ENCODE data around the gene ERCC1. TPM values are rescaled to one million over a fixed set of nuclear protein-coding genes. Genes with fewer than 3 reads are reported as not detected.

ERCC1 gene
- polyA plus RNA-seq, 1 donor, result 73.9 TPM

DNA sequence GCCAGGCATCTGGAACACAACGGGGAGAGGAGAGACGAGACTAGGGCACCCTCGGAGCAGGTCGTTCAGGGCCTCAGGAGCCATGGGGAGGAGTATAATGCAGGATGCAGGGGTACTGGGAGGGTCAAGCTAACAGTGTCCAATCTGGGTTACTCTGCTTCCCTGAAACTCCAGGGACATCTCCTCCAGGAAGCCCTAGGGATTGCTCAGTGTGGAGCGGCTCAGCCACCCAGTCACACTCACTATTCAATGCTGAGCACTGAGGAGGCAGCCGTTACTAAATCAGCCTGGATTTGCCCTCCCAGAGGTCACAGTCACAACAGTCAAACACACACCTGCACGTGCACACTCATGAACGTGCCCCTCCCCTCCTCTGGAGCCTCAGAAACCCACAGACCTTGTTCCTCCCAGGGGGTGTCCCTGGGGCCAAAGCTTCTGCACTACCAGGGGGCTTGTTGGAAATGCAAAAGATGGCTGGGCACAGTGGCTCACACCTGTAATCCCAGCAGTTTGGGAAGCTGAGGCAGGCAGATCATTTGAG lies 37.2 kb upstream of the ERCC1 start:
- no peak for DNase-seq

DNA sequence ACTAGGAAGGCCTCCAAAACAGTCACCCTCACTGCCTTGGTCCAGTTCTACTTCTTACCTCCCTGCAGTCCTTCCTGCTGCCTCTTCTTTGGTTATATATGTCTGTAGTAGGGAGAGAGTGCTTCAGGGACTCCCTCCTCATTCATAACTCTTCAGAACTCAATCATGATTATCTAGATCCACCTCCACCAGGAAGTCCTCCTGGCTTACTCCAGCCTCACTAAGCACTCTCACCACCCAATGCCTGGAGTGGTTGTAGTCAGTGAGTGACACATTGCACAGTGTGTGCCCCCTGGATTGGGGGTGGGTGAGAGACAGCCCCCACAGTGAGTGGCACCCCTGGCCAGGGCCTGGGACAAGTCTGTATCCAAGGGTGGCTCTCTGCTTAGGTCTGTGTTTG lies 34.1 kb upstream of the ERCC1 start:
- DNase-seq, result no peak

DNA sequence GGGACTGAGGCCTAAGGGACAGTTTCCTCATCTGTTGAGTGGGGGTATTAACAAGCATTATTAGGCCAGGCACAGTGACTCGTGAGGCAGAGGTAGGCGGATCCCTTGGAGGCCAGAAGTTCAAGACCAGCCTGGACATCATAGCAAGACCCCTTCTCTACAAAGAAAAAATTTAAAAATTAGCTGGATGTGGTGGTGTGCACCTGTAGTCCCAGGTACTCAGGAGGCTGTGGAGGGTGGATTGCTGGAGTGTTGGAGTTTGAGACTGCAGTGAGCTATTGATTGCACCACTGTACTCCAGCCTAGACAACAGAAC lies 32.7 kb upstream of the ERCC1 start:
- no peak for DNase-seq

DNA sequence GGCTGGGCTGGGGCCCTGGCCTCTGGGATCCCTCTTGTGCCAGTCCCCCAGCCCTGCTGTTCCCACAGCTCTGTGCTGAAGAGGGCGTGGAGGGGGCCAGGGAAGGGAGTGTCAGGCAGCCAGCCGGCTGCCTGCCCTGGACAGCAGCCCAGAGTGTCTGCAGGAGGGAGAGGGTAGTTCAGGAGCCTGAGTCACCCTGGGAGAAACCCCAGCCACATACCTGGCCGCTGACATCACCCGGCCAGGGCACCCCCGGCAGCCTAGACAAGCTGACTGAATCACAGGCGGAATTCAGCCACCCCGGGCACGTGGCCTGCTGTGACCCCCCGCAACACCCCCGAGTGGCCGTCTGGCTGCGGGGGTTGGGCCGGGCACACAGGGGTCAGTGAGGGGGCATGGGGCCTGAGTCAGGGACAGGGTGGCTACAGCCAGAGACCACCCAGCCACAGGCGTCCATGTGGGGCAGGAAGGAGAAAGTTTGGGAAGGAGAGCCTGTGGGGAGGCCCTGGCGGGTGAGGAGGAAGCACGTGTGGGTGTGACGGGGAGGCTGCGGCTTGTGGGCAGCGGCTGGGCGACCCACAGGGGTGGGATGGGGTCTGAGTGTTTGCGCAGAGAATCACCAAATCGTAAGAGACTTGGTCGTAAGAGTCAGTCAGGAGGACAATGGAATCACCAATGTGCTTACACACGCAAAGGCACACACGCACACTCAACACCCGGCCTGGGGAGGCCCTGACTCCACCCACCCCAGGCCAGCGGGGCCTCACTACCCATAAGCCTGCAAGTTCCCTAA lies 32.2 kb upstream of the ERCC1 start:
- peak; percentile 86 for DNase-seq

DNA sequence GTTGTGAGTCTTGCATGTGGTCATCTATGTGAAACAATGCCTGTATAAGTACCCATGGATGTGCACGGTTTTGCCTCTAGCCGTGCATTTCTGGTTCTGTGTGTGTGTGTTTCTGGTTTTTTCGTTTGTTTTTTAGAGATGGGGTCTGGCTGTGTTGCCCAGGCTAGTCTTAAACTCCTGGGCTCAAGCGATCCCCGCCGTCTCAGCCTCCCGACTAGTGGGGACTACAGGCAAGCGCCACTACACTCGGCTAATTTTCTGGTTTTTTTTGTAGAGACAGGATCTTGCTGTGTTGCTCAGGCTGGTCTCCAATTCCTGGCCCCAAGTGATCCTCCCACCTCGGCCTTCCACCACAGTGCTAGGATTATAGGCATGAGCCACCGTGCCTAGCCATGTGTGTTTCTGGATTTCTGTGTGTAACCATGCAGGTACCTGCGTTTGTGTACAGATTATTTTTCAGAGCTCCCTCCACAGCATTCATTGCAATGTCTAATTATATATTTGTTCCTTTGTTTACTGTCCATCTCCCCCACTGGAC lies 28.2 kb upstream of the ERCC1 start:
- no peak for DNase-seq

DNA sequence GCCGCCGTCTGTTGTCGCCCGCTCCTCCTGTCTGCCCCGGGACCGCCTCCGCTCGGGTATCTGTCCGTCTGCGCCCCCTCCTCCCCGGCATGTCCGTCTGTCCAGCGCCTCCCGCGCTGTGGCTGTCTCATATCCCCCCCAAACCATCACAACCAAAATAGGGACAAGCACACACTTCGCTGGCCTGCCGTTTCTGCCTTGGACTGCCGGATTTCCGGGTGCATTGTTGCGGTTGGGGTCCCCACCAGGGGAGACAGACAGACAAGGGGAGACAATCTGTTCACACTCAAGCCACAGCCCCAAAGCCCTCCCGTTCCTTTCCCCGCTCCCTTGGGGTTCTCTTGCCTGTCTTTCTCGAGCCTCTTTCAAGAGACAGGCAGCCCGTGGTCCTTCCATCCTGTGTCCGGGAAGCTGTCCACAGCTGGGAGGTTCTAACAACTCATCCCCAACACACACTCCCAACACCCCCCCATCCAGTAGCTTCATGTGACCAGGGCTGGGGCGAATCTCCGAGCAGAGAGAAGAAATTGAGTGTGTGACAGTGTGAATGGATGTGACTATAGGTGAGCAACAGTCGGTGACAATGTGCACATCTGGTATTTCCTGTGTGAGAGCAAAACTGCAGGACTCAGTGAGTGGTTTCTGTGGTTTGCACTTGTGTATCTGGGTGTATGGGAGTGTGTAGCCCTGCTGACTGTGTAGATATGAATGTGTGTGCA lies 27.6 kb upstream of the ERCC1 start:
- no peak for DNase-seq

DNA sequence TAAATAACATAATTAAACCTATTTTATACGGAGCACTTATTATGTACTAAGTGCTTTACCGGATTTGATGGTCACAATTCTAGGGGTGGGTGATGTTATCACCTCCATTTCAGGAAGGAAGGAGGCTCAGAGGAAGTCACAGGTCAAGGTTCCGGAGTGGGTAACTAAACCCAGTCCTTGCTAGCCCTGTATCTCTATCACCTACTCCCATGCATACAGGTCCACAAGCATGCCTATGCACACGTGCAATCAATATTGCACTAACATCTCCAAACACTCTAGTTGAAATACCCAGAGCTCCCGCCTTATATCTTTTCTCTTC lies 26.3 kb upstream of the ERCC1 start:
- no peak for DNase-seq

DNA sequence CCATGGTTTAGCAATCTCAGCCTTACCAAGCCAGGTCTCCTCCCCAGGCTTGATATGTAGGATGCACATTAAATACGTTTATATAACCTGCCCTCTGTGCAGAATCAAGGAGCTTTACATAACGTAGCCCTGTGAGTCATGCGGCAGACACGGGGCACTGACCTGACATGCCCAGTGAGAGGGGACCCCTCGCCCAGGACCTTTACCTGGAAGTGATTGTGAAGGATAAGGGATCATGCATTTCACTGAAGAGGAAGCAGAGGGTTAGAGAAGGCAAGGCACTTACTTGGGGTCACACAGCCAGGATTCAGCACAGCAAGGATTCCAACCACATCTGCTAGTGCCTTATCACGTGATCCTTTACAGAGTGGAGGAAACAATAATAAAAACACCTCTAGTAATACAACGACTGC lies 25.2 kb upstream of the ERCC1 start:
- no peak for DNase-seq

DNA sequence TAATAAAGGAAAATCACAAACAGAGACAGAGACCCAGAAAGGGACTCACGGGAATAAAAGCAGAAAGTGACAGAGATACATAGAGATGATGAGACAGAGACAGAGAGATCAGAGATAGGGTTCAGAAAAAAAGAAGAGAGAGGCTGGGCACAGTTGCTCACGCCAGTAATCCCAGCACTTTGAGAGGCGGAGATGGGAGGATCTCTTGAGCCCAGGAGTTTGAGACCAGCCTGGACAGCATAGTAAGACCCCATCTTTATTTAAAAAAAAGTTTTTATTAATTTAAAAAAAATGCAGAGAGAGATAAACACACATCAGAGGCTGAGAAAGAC lies 24.7 kb upstream of the ERCC1 start:
- no peak for DNase-seq

DNA sequence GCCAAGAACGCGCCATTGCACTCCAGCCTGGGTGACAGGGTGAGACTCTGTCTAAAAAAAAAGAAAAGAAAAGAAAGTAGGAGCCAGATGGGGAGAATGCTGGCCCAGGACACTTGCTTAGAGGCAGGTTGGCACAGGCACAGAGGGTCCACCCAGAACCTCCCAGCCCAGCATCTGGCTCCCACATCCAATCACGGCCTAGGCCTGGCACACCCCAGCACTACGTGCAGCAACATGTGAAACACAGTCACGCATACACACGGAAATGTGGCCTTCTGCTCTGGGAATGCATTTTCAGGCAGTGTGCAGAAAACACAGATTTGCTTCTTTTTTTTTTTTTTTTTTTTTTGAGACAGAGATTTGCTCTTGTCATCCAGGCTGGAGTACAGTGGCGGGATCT lies 23.2 kb upstream of the ERCC1 start:
- no peak for DNase-seq

DNA sequence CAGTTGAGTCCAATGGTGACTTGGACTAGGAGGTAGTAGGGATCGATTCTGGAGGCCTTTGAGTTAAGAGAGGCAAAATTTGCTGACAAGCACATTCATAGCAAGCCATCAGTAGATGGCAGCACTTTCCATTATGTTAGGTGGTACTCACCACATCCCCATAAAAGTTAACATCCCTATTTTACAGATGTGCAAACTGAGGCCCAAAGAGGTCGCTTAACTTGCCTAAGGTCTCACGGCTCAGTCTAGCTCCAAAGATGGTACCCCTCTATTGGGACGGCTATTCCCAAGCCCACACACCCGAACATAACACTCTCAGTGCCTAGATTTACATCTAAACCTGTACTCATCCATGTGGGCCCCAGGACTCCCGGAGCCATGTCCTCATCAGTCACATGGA lies 22.6 kb upstream of the ERCC1 start:
- no peak for DNase-seq

DNA sequence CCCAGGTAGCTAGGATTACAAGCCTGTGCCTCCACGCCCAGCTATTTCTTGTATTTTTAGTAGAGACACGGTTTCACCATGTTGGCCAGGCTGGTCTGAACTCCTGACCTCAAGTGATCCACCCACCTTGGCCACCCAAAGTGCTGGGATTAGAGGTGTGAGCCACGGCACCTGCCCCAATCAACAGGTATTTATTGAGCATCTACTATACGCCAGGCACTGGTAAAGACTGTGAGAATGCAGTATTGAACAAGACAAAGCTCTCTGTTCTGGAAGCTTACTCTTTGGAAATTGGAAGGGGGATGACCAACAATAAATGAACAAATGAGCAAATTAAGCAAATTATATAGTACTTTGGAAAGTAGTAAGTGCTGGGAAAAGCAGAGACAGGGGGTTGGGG lies 21.4 kb upstream of the ERCC1 start:
- DNase-seq, result no peak

DNA sequence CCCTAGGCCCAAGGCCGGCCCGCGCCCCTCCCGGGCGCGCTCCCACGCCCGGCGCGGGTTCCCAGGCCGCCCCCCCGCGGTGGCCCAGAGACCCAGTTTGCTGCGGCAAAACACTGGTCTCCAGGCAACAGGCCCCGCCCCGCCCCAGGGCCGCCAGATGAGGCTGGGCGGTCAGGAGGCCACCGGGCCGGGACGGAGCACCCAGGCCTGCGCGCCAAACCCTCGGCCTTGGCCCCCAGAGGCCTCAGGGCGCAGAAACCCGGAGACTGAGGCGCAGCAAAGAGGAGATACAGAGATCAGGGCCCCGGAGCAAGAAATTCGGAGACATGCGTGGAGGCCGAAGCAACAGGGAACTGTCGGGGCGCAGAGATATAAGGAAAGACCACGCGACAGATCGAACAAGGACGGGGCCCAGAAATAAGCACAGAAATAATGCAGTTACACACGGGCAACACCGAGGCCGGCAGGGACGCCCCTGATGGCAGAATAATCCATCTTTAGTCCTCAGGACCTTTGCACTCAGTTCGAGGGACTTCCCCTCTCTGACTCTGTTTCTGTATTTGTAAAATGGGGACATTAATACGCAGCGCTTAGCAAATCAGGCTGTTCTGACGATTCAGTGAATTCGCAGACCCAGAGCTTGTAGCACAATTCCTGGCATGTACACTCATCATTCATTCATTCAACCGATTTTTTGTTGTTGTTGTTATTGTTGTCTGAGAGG lies 20.8 kb upstream of the ERCC1 start:
- peak; percentile 91 for DNase-seq

DNA sequence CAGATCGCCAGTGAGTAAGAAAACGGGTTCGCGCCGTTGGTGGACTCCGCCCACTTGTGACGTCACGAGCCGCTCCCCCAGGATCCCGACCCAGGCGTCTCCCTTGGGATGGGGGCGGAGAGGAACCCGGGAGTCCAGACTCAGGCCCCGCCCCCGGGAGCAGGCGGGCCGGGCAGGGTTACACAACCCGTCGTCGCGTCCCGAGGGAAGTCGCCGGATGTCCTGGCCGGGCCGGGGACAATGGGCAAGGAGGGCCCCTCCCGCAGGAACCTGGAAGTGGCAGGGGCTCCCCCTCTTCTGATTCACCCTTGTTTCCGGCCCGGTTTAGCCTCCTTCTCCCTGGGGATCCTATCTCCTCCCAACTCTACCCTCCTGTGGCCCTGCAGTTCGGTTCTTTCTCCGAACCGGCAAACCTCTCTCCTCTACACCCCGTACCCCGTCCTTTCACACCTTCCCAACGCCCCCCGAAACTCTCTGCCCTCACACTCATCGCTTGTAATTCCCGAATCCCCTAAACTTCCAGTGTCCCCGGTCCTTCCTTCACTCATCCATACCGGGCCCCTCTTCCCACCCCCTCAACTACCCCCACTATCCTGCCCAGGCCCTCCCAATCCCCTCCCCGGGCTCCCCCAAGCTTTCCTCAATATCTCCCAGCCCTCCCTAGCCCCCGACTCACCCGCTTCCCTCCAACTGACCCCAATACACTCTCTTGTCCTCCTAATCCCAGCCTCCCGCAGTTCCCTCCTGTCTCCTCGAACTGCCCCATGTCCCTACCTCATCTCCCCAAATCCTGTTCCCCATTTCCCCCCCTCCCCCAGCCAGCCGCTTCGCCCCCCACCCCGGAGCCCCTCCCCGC lies 20.0 kb upstream of the ERCC1 start:
- DNase-seq, result peak; percentile 89

DNA sequence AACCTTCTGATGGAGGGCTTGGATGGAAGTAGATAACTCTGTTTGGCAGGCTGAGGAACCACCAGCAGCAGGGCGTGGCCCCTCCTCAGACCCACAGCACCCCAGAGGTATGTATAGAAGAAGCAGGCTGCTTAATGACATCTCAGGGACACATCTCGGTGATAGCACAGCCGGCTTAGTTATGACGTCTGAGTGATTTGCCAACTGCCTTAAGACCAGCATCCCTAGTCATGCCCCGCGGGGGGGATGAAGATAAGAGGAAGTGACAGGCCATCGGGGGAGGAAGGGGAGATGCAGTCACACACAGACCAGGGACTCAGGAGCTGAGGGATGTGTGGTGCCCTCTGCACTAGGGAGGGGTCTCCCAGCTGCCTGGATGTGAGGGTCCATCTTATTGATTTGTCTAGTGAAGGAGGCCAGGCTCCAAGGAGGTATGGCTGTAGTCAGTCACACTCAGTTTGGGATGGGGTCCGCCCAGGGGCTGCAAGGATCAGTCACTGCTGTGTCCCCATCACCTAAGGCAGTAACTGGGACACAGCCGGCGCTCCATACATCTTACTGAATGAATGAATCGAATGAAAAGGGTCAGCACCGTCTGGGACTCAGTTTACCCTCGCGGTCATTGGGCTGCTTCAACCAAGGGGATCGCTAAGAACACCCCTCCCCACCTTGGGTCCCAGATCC lies 19.2 kb upstream of the ERCC1 start:
- no peak for DNase-seq

DNA sequence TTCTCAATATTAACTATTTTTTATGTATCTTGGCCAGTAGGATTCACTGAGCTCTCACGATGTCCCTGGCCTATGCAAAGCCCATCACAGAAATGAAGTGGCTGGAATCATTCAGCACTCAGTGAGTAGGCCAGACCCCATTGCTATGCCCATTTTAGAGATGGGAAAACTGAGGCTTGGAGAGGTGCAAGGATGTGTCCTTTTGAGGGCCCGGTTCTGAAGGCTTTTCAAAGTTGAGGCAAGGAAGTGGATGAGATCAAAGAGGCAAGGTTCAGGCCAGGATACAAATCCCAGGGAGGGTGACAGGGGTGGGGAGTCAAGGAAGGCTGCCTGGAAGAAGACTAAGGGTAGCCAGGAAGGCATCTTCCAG lies 18.7 kb upstream of the ERCC1 start:
- no peak for DNase-seq

DNA sequence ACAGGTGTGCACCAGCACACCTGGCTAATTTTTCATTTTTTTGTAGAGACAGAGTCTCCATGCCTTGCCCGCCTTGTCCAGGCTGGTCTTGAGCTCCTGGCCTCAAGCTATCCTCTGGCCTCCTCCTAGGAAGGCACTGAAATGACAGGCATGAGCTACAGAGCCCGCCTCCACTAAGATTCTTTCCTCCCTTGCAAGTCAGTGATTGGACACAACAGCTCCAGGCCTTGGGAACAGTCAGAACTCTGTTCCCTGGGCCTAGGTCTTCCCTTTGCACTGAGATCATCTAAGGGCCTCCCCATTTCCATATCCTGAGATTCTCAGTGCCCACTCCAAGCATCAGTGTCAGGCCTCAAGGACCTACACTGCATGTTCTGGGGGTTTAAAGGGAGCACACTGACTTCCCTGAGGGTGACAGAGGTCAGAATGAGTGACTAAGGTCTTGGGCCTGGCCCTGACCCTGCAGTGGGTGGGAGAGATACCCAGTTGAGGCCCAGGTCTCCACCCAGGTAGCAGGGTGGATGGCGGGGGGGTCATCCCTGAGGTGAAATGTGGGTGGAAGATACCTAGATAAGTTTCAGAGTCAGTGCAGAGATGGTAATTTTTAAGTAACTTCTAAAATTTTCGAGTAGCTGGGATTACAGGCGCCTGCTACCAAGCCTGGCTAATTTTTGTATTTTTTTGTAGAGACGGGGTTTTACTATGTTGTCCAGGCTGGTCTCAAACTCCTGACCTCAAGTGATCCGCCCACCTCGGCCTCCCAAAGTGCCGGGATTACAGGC lies 17.3 kb upstream of the ERCC1 start:
- DNase-seq, result no peak

DNA sequence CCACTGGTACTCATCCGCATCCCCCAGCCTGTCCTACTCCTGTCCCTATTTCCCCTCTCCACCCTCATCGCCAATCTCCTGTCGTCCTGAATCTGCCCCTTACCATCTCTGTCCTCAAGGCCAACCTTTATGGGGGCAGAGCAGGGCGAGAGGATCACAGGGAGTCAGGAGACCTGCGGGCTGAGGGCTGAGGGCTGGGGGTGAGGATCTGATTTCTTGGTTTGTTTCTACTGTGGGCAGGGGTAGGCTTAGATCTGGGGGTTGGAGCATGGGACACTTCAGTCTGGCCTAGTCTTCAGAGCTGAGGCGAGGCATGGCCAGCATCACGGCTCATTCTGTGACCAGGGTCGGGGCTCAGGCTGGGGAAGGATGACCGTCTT lies 16.5 kb upstream of the ERCC1 start:
- DNase-seq, result no peak

DNA sequence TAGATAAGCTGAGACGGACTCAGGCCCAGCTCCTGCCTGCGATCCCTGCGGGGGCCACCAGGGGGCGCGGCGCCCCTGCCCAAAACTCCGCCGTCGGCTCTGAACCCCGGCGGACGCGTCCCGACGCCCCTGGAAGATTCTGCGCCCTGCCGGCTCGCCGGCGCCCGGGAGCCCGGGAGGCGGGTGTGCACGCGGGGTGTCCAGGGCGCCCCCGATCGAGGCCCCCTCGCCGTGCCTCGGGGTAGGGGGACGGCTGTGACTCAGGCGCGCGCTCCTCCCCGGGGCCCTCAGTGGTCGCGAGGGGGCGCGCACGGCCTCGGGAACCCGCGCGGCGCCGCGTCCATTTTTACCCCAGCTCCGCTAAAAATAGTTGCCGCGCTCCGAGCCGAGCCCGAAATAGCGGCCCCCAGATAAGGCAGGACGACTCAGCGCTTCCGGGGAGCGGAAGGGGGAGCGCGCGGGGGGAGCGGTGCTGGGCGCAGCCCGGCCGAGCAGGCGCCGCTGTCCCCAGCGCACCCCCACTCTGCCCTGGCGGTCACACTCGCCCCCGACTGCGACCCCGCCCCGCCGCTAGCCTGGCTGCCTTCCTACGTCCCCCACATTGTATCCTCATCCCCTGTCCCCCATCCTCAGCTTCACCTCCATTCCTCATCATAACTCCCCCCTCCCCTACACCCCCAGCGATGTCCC lies 16.0 kb upstream of the ERCC1 start:
- DNase-seq, result peak; percentile 77

DNA sequence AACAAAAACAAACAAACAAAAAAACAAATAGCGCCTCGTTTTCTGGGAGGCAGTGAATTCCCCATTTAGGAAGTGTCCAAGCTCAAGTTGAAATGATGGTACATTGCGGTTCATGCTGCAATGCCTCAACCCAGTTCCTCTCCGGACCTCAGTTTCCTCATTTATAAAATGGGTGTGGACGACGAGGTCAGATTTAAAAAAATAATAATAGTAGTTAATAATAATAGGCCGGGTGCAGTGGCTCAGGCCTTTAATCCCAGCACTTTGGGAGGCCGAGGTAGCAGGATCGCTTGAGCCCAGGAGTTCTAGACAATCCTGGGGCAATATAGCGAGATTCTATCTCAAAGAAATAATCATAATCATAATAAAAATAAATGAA lies 15.5 kb upstream of the ERCC1 start:
- no peak for DNase-seq

Data from left kidney (tissue), 2 donors.